PFSK-1 (cell line): Measurements from ENCODE around the gene DDX10.

Experiments
- POLR2AphosphoS5 ChIP-seq: IDR thresholded peaks from 2 replicates; pipeline ENCODE4 v1.6.1; 2012; ENCODE audit warnings: low read depth, mild to moderate bottlenecking, control low read depth, low read length, moderate library complexity
- TAF1 ChIP-seq: IDR thresholded peaks from 2 replicates; pipeline ENCODE4 v1.6.1; 2012; ENCODE audit warnings: low read length, control low read depth, borderline replicate concordance; ENCODE audit not compliant: insufficient read depth

DNA sequence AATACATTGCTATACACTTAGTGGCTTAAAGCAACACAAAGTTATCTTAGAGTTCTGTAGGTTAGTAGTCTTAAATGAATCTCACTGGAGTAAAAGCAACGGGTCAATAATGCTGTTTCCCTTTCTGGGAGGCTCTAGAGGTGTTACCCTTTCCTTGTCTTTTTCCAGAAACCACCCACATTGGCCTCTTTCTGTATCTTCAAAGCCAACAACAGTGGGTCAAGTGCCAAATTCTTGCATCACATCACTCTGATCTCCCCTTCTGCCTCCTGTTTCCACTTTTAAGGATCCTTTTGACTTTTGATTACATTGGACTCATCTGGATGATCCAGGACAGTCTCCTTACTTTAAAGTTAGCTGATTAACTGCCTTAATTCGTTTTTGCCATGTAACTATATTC lies 93.6 kb downstream of the DDX10 start:
- no peak for TF ChIP-seq POLR2AphosphoS5
- no peak for TF ChIP-seq TAF1
